Activated naive CD4-positive, alpha-beta T cell treated with anti-CD3 and anti-CD28 coated beads, Interleukin-2, amount 50 U/mL, for 24 hours (primary cell): ENCODE results near the gene SULT2B1.
A peak's percentile ranks its signal among the peaks of the same experiment; 100 is the strongest.
"Not testable (repeated sequence)": the region's sequence is repeated elsewhere in the genome, so short reads cannot be mapped to it uniquely, and the experiment has no call there.

Experiments used
- H3K27ac Mint-ChIP-seq: one replicate; pipeline ENCODE4 v1.8.0; 2021; ENCODE audit warnings: mild to moderate bottlenecking, mixed read lengths
- H3K27me3 Mint-ChIP-seq: one replicate; pipeline ENCODE4 v1.8.0; 2021; ENCODE audit warnings: mixed read lengths
- H3K36me3 Mint-ChIP-seq: one replicate; pipeline ENCODE4 v1.8.0; 2021; ENCODE audit warnings: mixed read lengths
- H3K4me1 Mint-ChIP-seq: one replicate; pipeline ENCODE4 v1.8.0; 2021; ENCODE audit warnings: mixed read lengths
- H3K4me3 Mint-ChIP-seq: one replicate; pipeline ENCODE4 v1.8.0; 2021; ENCODE audit warnings: mild to moderate bottlenecking, mixed read lengths
- H3K9me3 Mint-ChIP-seq: one replicate; pipeline ENCODE4 v1.8.0; 2021; ENCODE audit warnings: mixed read lengths

Gene SULT2B1

GRCh38 chr19:48628486-48629296 lies 76.7 kb downstream of the SULT2B1 start:
- Mint-ChIP-seq H3K4me3 (no peak overlapping the region), H3K36me3 (peaks cover 5% of the 10 kb centered on the region), H3K9me3 (no peaks in the 10 kb centered on the region), H3K4me1 (peaks cover 38% of the 10 kb centered on the region), H3K27ac (peak overlapping the region; percentile 30), H3K27me3 (no peaks in the 10 kb centered on the region)

GRCh38 chr19:48629297-48629598 lies 77.3 kb downstream of the SULT2B1 start:
- Mint-ChIP-seq H3K27ac (no peak overlapping the region), H3K36me3 (peaks cover 3% of the 10 kb centered on the region), H3K27me3 (no peaks in the 10 kb centered on the region), H3K4me1 (peaks cover 38% of the 10 kb centered on the region), H3K4me3 (no peak overlapping the region), H3K9me3 (no peaks in the 10 kb centered on the region)

- Mint-ChIP-seq H3K9me3 (no peaks in the 10 kb centered on the region), H3K27me3 (no peaks in the 10 kb centered on the region), H3K4me1 (peaks cover 38% of the 10 kb centered on the region), H3K36me3 (peaks cover 3% of the 10 kb centered on the region), H3K27ac (no peak overlapping the region), H3K4me3 (no peak overlapping the region)
Observed at GRCh38 chr19:48629599-48630295, 77.8 kb downstream of the SULT2B1 start.

GRCh38 chr19:48630296-48631063 lies 78.5 kb downstream of the SULT2B1 start:
- Mint-ChIP-seq H3K36me3 (peaks cover 3% of the 10 kb centered on the region), H3K4me1 (peaks cover 37% of the 10 kb centered on the region), H3K27me3 (no peaks in the 10 kb centered on the region), H3K9me3 (no peaks in the 10 kb centered on the region), H3K4me3 (no peak overlapping the region), H3K27ac (no peak overlapping the region)

GRCh38 chr19:48631225-48631624 lies 79.3 kb downstream of the SULT2B1 start:
- no peak overlapping the region for H3K4me3 Mint-ChIP-seq
- no peaks in the 10 kb centered on the region for H3K27me3 Mint-ChIP-seq
- H3K9me3 Mint-ChIP-seq = no peaks in the 10 kb centered on the region
- peaks cover 40% of the 10 kb centered on the region for H3K4me1 Mint-ChIP-seq
- no peak overlapping the region for H3K27ac Mint-ChIP-seq
- peaks cover 3% of the 10 kb centered on the region for H3K36me3 Mint-ChIP-seq

GRCh38 chr19:48632286-48632685 lies 80.3 kb downstream of the SULT2B1 start:
- H3K4me1 Mint-ChIP-seq = peaks cover 36% of the 10 kb centered on the region
- not testable (repeated sequence) for H3K4me3 Mint-ChIP-seq, H3K36me3 Mint-ChIP-seq

GRCh38 chr19:48632692-48633147 lies 80.7 kb downstream of the SULT2B1 start:
- Mint-ChIP-seq H3K27ac (no peak overlapping the region), H3K36me3 (peaks cover 3% of the 10 kb centered on the region), H3K9me3 (no peaks in the 10 kb centered on the region), H3K27me3 (no peaks in the 10 kb centered on the region), H3K4me1 (peaks cover 36% of the 10 kb centered on the region), H3K4me3 (no peak overlapping the region)

More at GRCh38 chr19:48632286-48632685, 80.3 kb downstream of the SULT2B1 start:
- H3K9me3 Mint-ChIP-seq, H3K27ac Mint-ChIP-seq, H3K27me3 Mint-ChIP-seq: not testable (repeated sequence)

GRCh38 chr19:48633148-48634035 lies 81.4 kb downstream of the SULT2B1 start:
- peak overlapping the region; percentile 82 for H3K27ac Mint-ChIP-seq
- H3K27me3 Mint-ChIP-seq = no peaks in the 10 kb centered on the region
- peaks cover 39% of the 10 kb centered on the region for H3K4me1 Mint-ChIP-seq
- H3K36me3 Mint-ChIP-seq = peaks cover 3% of the 10 kb centered on the region
- H3K9me3 Mint-ChIP-seq = no peaks in the 10 kb centered on the region
- no peak overlapping the region for H3K4me3 Mint-ChIP-seq

GRCh38 chr19:48634036-48634342 lies 82.0 kb downstream of the SULT2B1 start:
- Mint-ChIP-seq H3K9me3 (no peaks in the 10 kb centered on the region), H3K36me3 (no peaks in the 10 kb centered on the region), H3K4me3 (peak overlapping the region; percentile 84), H3K4me1 (peaks cover 45% of the 10 kb centered on the region), H3K27me3 (no peaks in the 10 kb centered on the region), H3K27ac (peak overlapping the region; percentile 82)

GRCh38 chr19:48634424-48635262 lies 82.7 kb downstream of the SULT2B1 start:
- H3K9me3 Mint-ChIP-seq = no peaks in the 10 kb centered on the region
- H3K27ac Mint-ChIP-seq = peak overlapping the region; percentile 82
- no peaks in the 10 kb centered on the region for H3K36me3 Mint-ChIP-seq
- no peaks in the 10 kb centered on the region for H3K27me3 Mint-ChIP-seq
- peaks cover 49% of the 10 kb centered on the region for H3K4me1 Mint-ChIP-seq
- peak overlapping the region; percentile 84 for H3K4me3 Mint-ChIP-seq

- no peaks in the 10 kb centered on the region for H3K27me3 Mint-ChIP-seq
- peaks cover 49% of the 10 kb centered on the region for H3K4me1 Mint-ChIP-seq
- peak overlapping the region; percentile 82 for H3K27ac Mint-ChIP-seq
- peak overlapping the region; percentile 84 for H3K4me3 Mint-ChIP-seq
- H3K9me3 Mint-ChIP-seq = no peaks in the 10 kb centered on the region
- no peaks in the 10 kb centered on the region for H3K36me3 Mint-ChIP-seq
Observed at GRCh38 chr19:48635263-48635965, 83.4 kb downstream of the SULT2B1 start.

GRCh38 chr19:48635966-48636858 lies 84.2 kb downstream of the SULT2B1 start:
- Mint-ChIP-seq H3K27ac (peak overlapping the region; percentile 97), H3K4me3 (peak overlapping the region; percentile 98), H3K27me3 (no peaks in the 10 kb centered on the region), H3K9me3 (no peaks in the 10 kb centered on the region), H3K4me1 (peaks cover 49% of the 10 kb centered on the region), H3K36me3 (no peaks in the 10 kb centered on the region)

- no peaks in the 10 kb centered on the region for H3K36me3 Mint-ChIP-seq
- peaks cover 46% of the 10 kb centered on the region for H3K4me1 Mint-ChIP-seq
Observed at GRCh38 chr19:48636859-48637448, 85.0 kb downstream of the SULT2B1 start, which contains the start of gene DBP. Gene DBP, minus strand, starts transcription at chr19:48637379. Its CDS starts 385 bp downstream, at chr19:48636994.

More at GRCh38 chr19:48636859-48637448, 85.0 kb downstream of the SULT2B1 start, which contains the start of gene DBP:
- peak within 1 kb of the TSS; percentile 100 for H3K27ac Mint-ChIP-seq
- no peaks in the 10 kb centered on the region for H3K27me3 Mint-ChIP-seq
- H3K9me3 Mint-ChIP-seq = no peaks in the 10 kb centered on the region
- peak within 1 kb of the TSS; percentile 98 for H3K4me3 Mint-ChIP-seq
